Natural killer cell (primary cell): ENCODE data around the gene GALE. TPM values are rescaled to one million over a fixed set of nuclear protein-coding genes. Genes with fewer than 3 reads are reported as not detected.
"Not testable (repeated sequence)": the region's sequence is repeated elsewhere in the genome, so short reads cannot be mapped to it uniquely, and the experiment has no call there.

Source experiments
- ATAC-seq, 3 donors: fragments of 150-1000 bp in 2 of 3; fragments of 200-7000 bp in 1 of 3; cut with Tn5 transposase; 1 replicate in 1 of 3; 2 replicates in 2 of 3; pipeline ENCODE4 v1.10.0; 2021; ENCODE audit warnings: mild to moderate bottlenecking in 2 of 3, moderate library complexity in 2 of 3
- DNase-seq, 2 donors: peaks; one replicate each; pipeline versions ENCODE4 v3.0.0 to v3.0.0-alpha.2; 2013 to 2021; ENCODE audit warnings: mixed read lengths in 1 of 2
- H3K27ac ChIP-seq: one replicate; pipeline ENCODE4 v1.5.1; 2013; ENCODE audit warnings: mild to moderate bottlenecking, low read length
- H3K27me3 ChIP-seq: one replicate; pipeline ENCODE4 v1.6.1; 2013; ENCODE audit warnings: low read length; ENCODE audit not compliant: control insufficient read depth, insufficient read depth
- H3K36me3 ChIP-seq: one replicate; pipeline ENCODE4 v1.6.1; 2013; ENCODE audit warnings: low read length; ENCODE audit not compliant: control insufficient read depth, insufficient read depth
- H3K4me1 ChIP-seq: one replicate; pipeline ENCODE4 v1.6.1; 2013; ENCODE audit warnings: low read length; ENCODE audit not compliant: control insufficient read depth, insufficient read depth
- H3K4me3 ChIP-seq: one replicate; pipeline ENCODE4 v1.5.1; 2013; ENCODE audit warnings: low read length
- H3K9me3 ChIP-seq: one replicate; pipeline ENCODE4 v1.6.1; 2013; ENCODE audit warnings: low read length; ENCODE audit not compliant: control insufficient read depth, insufficient read depth
- H3K27ac Mint-ChIP-seq, 2 donors: one replicate each; pipeline ENCODE4 v1.8.0; 2022; ENCODE audit warnings: mild to moderate bottlenecking in 2 of 2, mixed read lengths in 2 of 2, moderate library complexity in 1 of 2
- H3K27me3 Mint-ChIP-seq, 2 donors: one replicate each; pipeline ENCODE4 v1.8.0; 2022; ENCODE audit warnings: low read depth in 2 of 2, mixed read lengths in 2 of 2
- H3K36me3 Mint-ChIP-seq: one replicate; pipeline ENCODE4 v1.8.0; 2022; ENCODE audit warnings: mixed read lengths
- H3K4me1 Mint-ChIP-seq, 2 donors: one replicate each; pipeline ENCODE4 v1.8.0; 2022; ENCODE audit warnings: mixed read lengths in 2 of 2
- H3K4me3 Mint-ChIP-seq: one replicate; pipeline ENCODE4 v1.8.0; 2022; ENCODE audit warnings: mild to moderate bottlenecking, moderate library complexity, mixed read lengths
- H3K9me3 Mint-ChIP-seq, 2 donors: one replicate each; pipeline ENCODE4 v1.8.0; 2022; ENCODE audit warnings: mixed read lengths in 2 of 2
- CTCF ChIP-seq: fragments of 200-600 bp; IDR thresholded peaks from one replicate; pipeline ENCODE4 v1.8.0; 2022; ENCODE audit warnings: antibody characterized with exemption
- WGBS: methylation state at CpG from one replicate; pipeline ENCODE4 v1.1.7; 2013; ENCODE audit warnings: missing lambda C conversion rate; ENCODE audit not compliant: insufficient coverage; 5-methylcytosine and 5-hydroxymethylcytosine counted together
- intact Hi-C: fragments of 100-400 bp; cut with micrococcal nuclease; formaldehyde crosslinking; loops from one replicate; pipeline ENCODE4 v1.14.2; 2022
- total RNA-seq, 4 donors: library from RNA; stranded (reverse); fragments of 120-200 nt in 1 of 4; gene quantifications; one replicate each; pipeline versions ENCODE4 v1.2.3 to v1.2.4, GENCODE V29; 2013 to 2022

Gene GALE
- total RNA-seq: 10 to 100 TPM; 12.8 to 20.3 (median 14.6) TPM
- 20.8 TPM for total RNA-seq (2013)

- intact Hi-C loops: loop anchor here (1.0 to 2.0 kb wide), 2 partner anchors 25 to 68 kb away; partner anchors contain the start of genes FUCA1 and HMGCL
- WGBS: under 1% methylated on average over 82 of the region's 82 CpGs
- peak; percentile 93 to 98 for DNase-seq
- Mint-ChIP-seq H3K9me3 (no peaks in the 10 kb centered on the region), H3K4me1 (peaks cover 16 to 29% of the 10 kb centered on the region in 2 donors), H3K27me3 (no peaks in the 10 kb centered on the region), H3K4me3 (peak within 1 kb of the TSS; percentile 94), H3K27ac (peak within 1 kb of the TSS; percentile 85 to 92), H3K36me3 (no peaks in the 10 kb centered on the region)
- Histone ChIP-seq H3K4me3 (peak within 1 kb of the TSS; percentile 93), H3K27ac (peak within 1 kb of the TSS; percentile 88), H3K4me1 (peaks cover 30% of the 10 kb centered on the region), H3K9me3 (no peaks in the 10 kb centered on the region), H3K36me3 (peaks cover 15% of the 10 kb centered on the region), H3K27me3 (no peaks in the 10 kb centered on the region)
- ATAC-seq: peak; percentile 92 to 98 (median 93)
- TF ChIP-seq CTCF: no peak
These were observed at the start of gene GALE for GRCh38 chr1:23800400-23801337. TSS of gene GALE (minus strand) at chr1:23800754. CDS start at chr1:23799007, 1,747 bp downstream.

DNA sequence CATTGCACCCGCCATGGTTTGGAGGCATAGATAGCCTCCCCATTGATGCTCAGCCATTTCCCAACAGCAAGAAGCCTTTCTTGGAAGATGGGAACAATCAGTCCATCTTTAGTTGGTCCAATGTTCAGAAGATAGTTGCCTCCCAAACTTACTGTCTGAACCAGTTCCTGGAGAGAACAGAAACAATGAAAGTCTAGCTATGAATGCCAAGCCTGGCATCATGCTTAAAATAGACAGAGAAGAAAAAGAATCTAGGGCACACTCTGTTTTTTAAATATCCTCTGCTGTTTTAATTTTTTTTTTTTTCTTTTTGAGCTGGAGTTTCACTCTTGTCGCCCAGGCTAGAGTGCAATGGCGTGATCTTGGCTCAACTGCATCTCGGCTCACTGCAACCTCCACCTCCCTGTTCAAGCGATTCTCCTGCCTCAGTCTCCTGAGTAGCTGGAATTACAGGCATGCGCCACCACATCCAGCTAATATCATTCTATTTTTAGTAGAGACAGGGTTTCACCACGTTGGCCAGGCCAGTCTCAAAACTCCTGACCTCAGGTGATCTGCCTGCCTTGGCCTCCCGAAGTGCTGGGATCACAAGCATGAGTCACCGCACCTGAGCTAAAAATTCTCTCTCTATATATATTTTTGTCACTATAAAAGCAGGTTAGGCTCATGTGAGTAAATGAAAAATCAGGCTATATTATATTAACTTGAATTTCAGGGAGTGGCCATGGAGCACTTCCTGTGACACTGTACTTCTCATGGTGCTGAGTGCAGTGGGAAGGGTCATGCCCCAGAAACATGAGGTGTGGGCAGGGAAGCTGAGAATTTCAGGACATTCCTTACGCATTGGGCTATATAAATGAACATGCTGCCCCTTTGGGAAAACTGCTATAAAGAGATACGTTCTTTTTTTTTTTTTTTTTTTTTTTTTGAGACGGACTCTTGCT, 48.4 kb upstream of the GALE start:
- H3K4me1 Mint-ChIP-seq: no peaks in the 10 kb centered on the region
- Histone ChIP-seq H3K4me1 (no peaks in the 10 kb centered on the region), H3K4me3 (no peak overlapping the region), H3K36me3 (peaks cover 25% of the 10 kb centered on the region), H3K27me3 (no peaks in the 10 kb centered on the region), H3K27ac (no peak overlapping the region), H3K9me3 (no peaks in the 10 kb centered on the region)
- intact Hi-C loops: no loop called here
- H3K9me3 Mint-ChIP-seq: no peaks in the 10 kb centered on the region
- no peak for DNase-seq
- no peak overlapping the region for H3K27ac Mint-ChIP-seq
- H3K27me3 Mint-ChIP-seq: no peaks in the 10 kb centered on the region
- ATAC-seq: no peak
- peaks cover 20% of the 10 kb centered on the region for H3K36me3 Mint-ChIP-seq
- 94% methylated on average over 11 of the region's 12 CpGs for WGBS
- TF ChIP-seq CTCF: no peak
- no peak overlapping the region for H3K4me3 Mint-ChIP-seq

- intact Hi-C loops: not testable (repeated sequence)
These were observed 47.0 kb upstream of the GALE start for GRCh38 chr1:23847482-23848095.

More at GRCh38 chr1:23847482-23848095, 47.0 kb upstream of the GALE start:
- H3K9me3 ChIP-seq, H3K4me1 Mint-ChIP-seq, H3K4me1 ChIP-seq, H3K4me3 Mint-ChIP-seq, ATAC-seq, H3K4me3 ChIP-seq, DNase-seq, H3K27me3 ChIP-seq, H3K27me3 Mint-ChIP-seq, H3K9me3 Mint-ChIP-seq, H3K27ac ChIP-seq, H3K27ac Mint-ChIP-seq: not testable (repeated sequence)
- 100% methylated on average over 1 of the region's 2 CpGs for WGBS
- H3K36me3 ChIP-seq: peaks cover 25% of the 10 kb centered on the region
- H3K36me3 Mint-ChIP-seq: peaks cover 20% of the 10 kb centered on the region
